NCI-H1417 treated with DMSO at 0.1 percent for 48 hours (cell line): ENCODE data around the gene CCDC80.
"Not testable (repeated sequence)": the region's sequence is repeated elsewhere in the genome, so short reads cannot be mapped to it uniquely, and the experiment has no call there.

ENCODE experiments used
- DNase-seq: peaks from one replicate; lab custom pipeline; 2025; lab: John Stamatoyannopoulos, UW

CCDC80 gene

GRCh38 chr3:112640930-112641801 lies at the start of gene CCDC80:
Gene CCDC80, minus strand, starts transcription at chr3:112641143. Its CDS starts 1,238 bp downstream, at chr3:112639905.
- DNase-seq: no peak

- DNase-seq: no peak
Observed at GRCh38 chr3:112689989-112690388, 49.0 kb upstream of the CCDC80 start.

- DNase-seq: no peak
Observed at GRCh38 chr3:112689385-112689784, 48.4 kb upstream of the CCDC80 start.

GRCh38 chr3:112688819-112689218 lies 47.9 kb upstream of the CCDC80 start:
- no peak for DNase-seq

- DNase-seq: no peak
Observed at GRCh38 chr3:112688085-112688769, 47.3 kb upstream of the CCDC80 start.

- DNase-seq: no peak
Observed at GRCh38 chr3:112687616-112688015, 46.7 kb upstream of the CCDC80 start.

- no peak for DNase-seq
Observed at GRCh38 chr3:112687211-112687610, 46.3 kb upstream of the CCDC80 start.

GRCh38 chr3:112685956-112686799 lies 45.2 kb upstream of the CCDC80 start:
- DNase-seq: no peak

- DNase-seq: no peak
Observed at GRCh38 chr3:112685420-112685819, 44.5 kb upstream of the CCDC80 start.

- DNase-seq: no peak
Observed at GRCh38 chr3:112682361-112682760, 41.4 kb upstream of the CCDC80 start.

GRCh38 chr3:112681822-112682325 lies 40.9 kb upstream of the CCDC80 start:
- DNase-seq: no peak

- no peak for DNase-seq
Observed at GRCh38 chr3:112676659-112677234, 35.8 kb upstream of the CCDC80 start.

- no peak for DNase-seq
Observed at GRCh38 chr3:112675943-112676535, 35.1 kb upstream of the CCDC80 start.

- DNase-seq: no peak
Observed at GRCh38 chr3:112675349-112675748, 34.4 kb upstream of the CCDC80 start.

GRCh38 chr3:112672716-112673541 lies 32.0 kb upstream of the CCDC80 start:
- no peak for DNase-seq

- no peak for DNase-seq
Observed at GRCh38 chr3:112671930-112672715, 31.2 kb upstream of the CCDC80 start.

GRCh38 chr3:112670824-112671223 lies 29.9 kb upstream of the CCDC80 start:
- no peak for DNase-seq

GRCh38 chr3:112667599-112667998 lies 26.7 kb upstream of the CCDC80 start:
- DNase-seq: no peak

- DNase-seq: not testable (repeated sequence)
Observed at GRCh38 chr3:112665009-112665408, 24.1 kb upstream of the CCDC80 start.

GRCh38 chr3:112656043-112656442 lies 15.1 kb upstream of the CCDC80 start:
- no peak for DNase-seq
